ENCODE measurements around the gene MAJIN.

Gene MAJIN

DNA sequence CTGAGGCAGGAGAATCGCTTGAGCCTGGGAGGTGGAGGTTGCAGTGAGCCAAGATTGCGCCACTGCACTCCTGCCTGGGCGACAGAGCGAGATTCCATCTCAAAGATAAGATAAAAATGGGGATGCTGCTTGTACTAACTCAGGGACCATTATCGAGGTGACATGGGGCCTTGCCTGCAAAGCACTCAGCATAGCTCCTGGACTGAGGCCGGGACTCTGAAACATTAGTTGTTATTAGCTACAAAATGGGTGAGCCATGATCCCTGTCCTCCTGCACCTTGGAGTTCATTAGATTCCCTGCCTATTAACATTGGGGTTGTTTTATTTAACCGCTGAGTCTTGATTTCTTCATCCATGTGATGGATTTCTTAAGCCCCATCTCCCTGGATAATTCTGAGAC, 42.3 kb downstream of the MAJIN start:
- Histone ChIP-seq H4K8ac (ENCODE audit: low read depth, low read length) (no peak overlapping the region), H3K4ac (ENCODE audit: low read length) (no peak overlapping the region), H2BK12ac (ENCODE audit: low read length) (no peak overlapping the region), H4K91ac (ENCODE audit: low read depth, low read length, poor library complexity) (no peak overlapping the region), H3K4me2 (ENCODE audit: insufficient read depth, low read length, poor library complexity, severe bottlenecking) (no peak overlapping the region), H3K4me3 (ENCODE audit: low read length in 2 of 2) (no peak overlapping the region), H3K9me3 (replicated peaks in 1 of 2; ENCODE audit: control insufficient read depth in 2 of 2, insufficient read depth in 1 of 2, low read depth in 1 of 2, low read length in 2 of 2) (no peaks in the 10 kb centered on the region), H2BK15ac (ENCODE audit: low read length) (no peak overlapping the region), H3K23ac (ENCODE audit: low read depth, low read length, poor library complexity) (no peak overlapping the region), H2AFZ (ENCODE audit: low read length) (no peak overlapping the region), H2AK5ac (ENCODE audit: low read depth, low read length) (no peak overlapping the region), H3K27ac (replicated peaks; ENCODE audit: low read length) (no peak overlapping the region), H3K18ac (ENCODE audit: low read length) (no peak overlapping the region), H3K14ac (ENCODE audit: low read length) (no peak overlapping the region), H3K9ac (ENCODE audit: low read depth, low read length, poor library complexity) (no peak overlapping the region), H3K4me1 (ENCODE audit: control insufficient read depth in 2 of 2, insufficient read depth in 1 of 2, low read depth in 1 of 2, low read length in 2 of 2) (peaks cover 4 to 6% of the 10 kb centered on the region in 2 donors), H3K27me3 (ENCODE audit: control insufficient read depth in 3 of 3, insufficient read depth in 3 of 3, low read depth in 1 of 3, low read length in 3 of 3) (peaks cover 0 to 2% (median 0%) of the 10 kb centered on the region in 3 experiments), H3K36me3 (replicated peaks in 1 of 2; ENCODE audit: control insufficient read depth in 2 of 2, insufficient read depth in 2 of 2, low read length in 2 of 2) (peaks cover 0 to 6% of the 10 kb centered on the region in 2 donors), H2BK5ac (ENCODE audit: low read length) (no peak overlapping the region), H3K79me1 (ENCODE audit: low read depth, low read length) (no peaks in the 10 kb centered on the region), H2BK120ac (ENCODE audit: low read depth, low read length) (no peak overlapping the region)
- no CpG with 5 or more reads among the region's 7 CpGs for WGBS, 2 donors (ENCODE audit: extremely low coverage in 2 of 2, insufficient read length in 2 of 2, insufficient replicate concordance in 1 of 2)
- DNase-seq (ENCODE audit: low spot score): no peak

DNA sequence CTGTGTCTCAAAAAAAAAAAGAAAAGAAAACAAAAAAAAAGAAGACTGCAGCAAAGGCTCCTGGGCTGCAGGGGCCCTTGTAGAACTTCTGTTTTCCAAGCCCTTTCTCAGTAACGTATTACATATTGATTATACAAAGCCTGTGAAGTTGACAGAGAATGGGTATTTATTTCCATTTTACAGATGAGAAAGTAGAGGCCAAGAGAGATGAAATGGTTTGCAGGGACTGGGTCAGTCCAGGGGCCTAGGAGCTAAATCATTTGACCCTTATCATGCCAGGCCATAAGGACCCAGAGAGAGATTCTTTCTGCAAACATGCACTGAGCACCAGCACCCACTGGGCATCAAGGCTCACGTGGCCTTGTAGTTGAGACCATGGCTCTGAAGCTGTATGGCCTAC, 43.0 kb downstream of the MAJIN start:
- Histone ChIP-seq H2BK5ac (ENCODE audit: low read length) (no peak overlapping the region), H3K9me3 (replicated peaks in 1 of 2; ENCODE audit: control insufficient read depth in 2 of 2, insufficient read depth in 1 of 2, low read depth in 1 of 2, low read length in 2 of 2) (no peaks in the 10 kb centered on the region), H4K91ac (ENCODE audit: low read depth, low read length, poor library complexity) (no peak overlapping the region), H4K8ac (ENCODE audit: low read depth, low read length) (no peak overlapping the region), H3K79me1 (ENCODE audit: low read depth, low read length) (no peaks in the 10 kb centered on the region), H3K4me3 (ENCODE audit: low read length in 2 of 2) (no peak overlapping the region), H2AK5ac (ENCODE audit: low read depth, low read length) (no peak overlapping the region), H3K27ac (replicated peaks; ENCODE audit: low read length) (no peak overlapping the region), H2BK120ac (ENCODE audit: low read depth, low read length) (no peak overlapping the region), H3K27me3 (ENCODE audit: control insufficient read depth in 3 of 3, insufficient read depth in 3 of 3, low read depth in 1 of 3, low read length in 3 of 3) (peaks cover 0 to 2% (median 0%) of the 10 kb centered on the region in 3 experiments), H3K4me2 (ENCODE audit: insufficient read depth, low read length, poor library complexity, severe bottlenecking) (no peak overlapping the region), H3K18ac (ENCODE audit: low read length) (no peak overlapping the region), H2AFZ (ENCODE audit: low read length) (no peak overlapping the region), H3K14ac (ENCODE audit: low read length) (no peak overlapping the region), H3K23ac (ENCODE audit: low read depth, low read length, poor library complexity) (no peak overlapping the region), H3K36me3 (replicated peaks in 1 of 2; ENCODE audit: control insufficient read depth in 2 of 2, insufficient read depth in 2 of 2, low read length in 2 of 2) (peaks cover 0 to 6% of the 10 kb centered on the region in 2 donors), H2BK15ac (ENCODE audit: low read length) (no peak overlapping the region), H2BK12ac (ENCODE audit: low read length) (no peak overlapping the region), H3K4ac (ENCODE audit: low read length) (no peak overlapping the region), H3K4me1 (ENCODE audit: control insufficient read depth in 2 of 2, insufficient read depth in 1 of 2, low read depth in 1 of 2, low read length in 2 of 2) (peaks cover 4 to 6% of the 10 kb centered on the region in 2 donors), H3K9ac (ENCODE audit: low read depth, low read length, poor library complexity) (no peak overlapping the region)
- DNase-seq (ENCODE audit: low spot score): no peak
- WGBS, 2 donors (ENCODE audit: extremely low coverage in 2 of 2, insufficient read length in 2 of 2, insufficient replicate concordance in 1 of 2): no CpG with 5 or more reads among the region's 2 CpGs

DNA sequence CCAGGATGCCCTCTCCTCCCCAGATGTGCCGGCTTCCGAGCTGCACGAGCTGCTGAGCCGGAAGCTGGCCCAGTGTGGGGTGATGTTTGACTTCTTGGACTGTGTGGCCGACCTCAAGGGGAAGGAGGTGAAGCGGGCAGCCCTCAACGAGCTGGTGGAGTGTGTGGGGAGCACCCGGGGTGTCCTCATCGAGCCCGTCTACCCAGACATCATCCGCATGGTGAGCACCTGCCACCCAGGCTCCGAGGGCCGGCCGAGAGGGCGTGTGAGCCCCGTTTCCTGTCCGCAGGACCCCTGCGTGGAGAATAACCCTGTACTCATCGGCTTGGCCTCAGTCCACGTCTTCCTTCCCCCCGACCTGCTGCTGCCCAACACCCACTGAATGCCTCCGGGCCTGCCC, 45.2 kb downstream of the MAJIN start:
- peaks cover 0 to 6% of the 10 kb centered on the region in 2 donors for H3K36me3 ChIP-seq (replicated peaks in 1 of 2; ENCODE audit: control insufficient read depth in 2 of 2, insufficient read depth in 2 of 2, low read length in 2 of 2)
- DNase-seq (ENCODE audit: low spot score): no peak
- no peaks in the 10 kb centered on the region for H3K79me1 ChIP-seq (ENCODE audit: low read depth, low read length)
- peak overlapping the region; percentile 78 for H2BK12ac ChIP-seq (ENCODE audit: low read length)
- H3K4ac ChIP-seq (ENCODE audit: low read length): no peak overlapping the region
- H3K27me3 ChIP-seq (ENCODE audit: control insufficient read depth in 3 of 3, insufficient read depth in 3 of 3, low read depth in 1 of 3, low read length in 3 of 3): peaks cover 0 to 2% (median 0%) of the 10 kb centered on the region in 3 experiments
- H3K23ac ChIP-seq (ENCODE audit: low read depth, low read length, poor library complexity): peak overlapping the region; percentile 59
- H3K27ac ChIP-seq (replicated peaks; ENCODE audit: low read length): no peak overlapping the region
- H2BK15ac ChIP-seq (ENCODE audit: low read length): no peak overlapping the region
- no peak overlapping the region for H2BK120ac ChIP-seq (ENCODE audit: low read depth, low read length)
- WGBS, 2 donors (ENCODE audit: extremely low coverage in 2 of 2, insufficient read length in 2 of 2, insufficient replicate concordance in 1 of 2): no CpG with 5 or more reads among the region's 22 CpGs
- no peak overlapping the region for H2AFZ ChIP-seq (ENCODE audit: low read length)
- H3K9ac ChIP-seq (ENCODE audit: low read depth, low read length, poor library complexity): no peak overlapping the region
- H3K4me3 ChIP-seq (ENCODE audit: low read length in 2 of 2): no peak overlapping the region
- H2BK5ac ChIP-seq (ENCODE audit: low read length): no peak overlapping the region
- H4K8ac ChIP-seq (ENCODE audit: low read depth, low read length): no peak overlapping the region
- H3K9me3 ChIP-seq (replicated peaks in 1 of 2; ENCODE audit: control insufficient read depth in 2 of 2, insufficient read depth in 1 of 2, low read depth in 1 of 2, low read length in 2 of 2): no peaks in the 10 kb centered on the region
- no peak overlapping the region for H3K18ac ChIP-seq (ENCODE audit: low read length)
- no peak overlapping the region for H2AK5ac ChIP-seq (ENCODE audit: low read depth, low read length)
- no peak overlapping the region for H3K14ac ChIP-seq (ENCODE audit: low read length)
- no peak overlapping the region for H4K91ac ChIP-seq (ENCODE audit: low read depth, low read length, poor library complexity)
- H3K4me2 ChIP-seq (ENCODE audit: insufficient read depth, low read length, poor library complexity, severe bottlenecking): no peak overlapping the region
- peaks cover 4 to 9% of the 10 kb centered on the region in 2 donors for H3K4me1 ChIP-seq (ENCODE audit: control insufficient read depth in 2 of 2, insufficient read depth in 1 of 2, low read depth in 1 of 2, low read length in 2 of 2)

DNA sequence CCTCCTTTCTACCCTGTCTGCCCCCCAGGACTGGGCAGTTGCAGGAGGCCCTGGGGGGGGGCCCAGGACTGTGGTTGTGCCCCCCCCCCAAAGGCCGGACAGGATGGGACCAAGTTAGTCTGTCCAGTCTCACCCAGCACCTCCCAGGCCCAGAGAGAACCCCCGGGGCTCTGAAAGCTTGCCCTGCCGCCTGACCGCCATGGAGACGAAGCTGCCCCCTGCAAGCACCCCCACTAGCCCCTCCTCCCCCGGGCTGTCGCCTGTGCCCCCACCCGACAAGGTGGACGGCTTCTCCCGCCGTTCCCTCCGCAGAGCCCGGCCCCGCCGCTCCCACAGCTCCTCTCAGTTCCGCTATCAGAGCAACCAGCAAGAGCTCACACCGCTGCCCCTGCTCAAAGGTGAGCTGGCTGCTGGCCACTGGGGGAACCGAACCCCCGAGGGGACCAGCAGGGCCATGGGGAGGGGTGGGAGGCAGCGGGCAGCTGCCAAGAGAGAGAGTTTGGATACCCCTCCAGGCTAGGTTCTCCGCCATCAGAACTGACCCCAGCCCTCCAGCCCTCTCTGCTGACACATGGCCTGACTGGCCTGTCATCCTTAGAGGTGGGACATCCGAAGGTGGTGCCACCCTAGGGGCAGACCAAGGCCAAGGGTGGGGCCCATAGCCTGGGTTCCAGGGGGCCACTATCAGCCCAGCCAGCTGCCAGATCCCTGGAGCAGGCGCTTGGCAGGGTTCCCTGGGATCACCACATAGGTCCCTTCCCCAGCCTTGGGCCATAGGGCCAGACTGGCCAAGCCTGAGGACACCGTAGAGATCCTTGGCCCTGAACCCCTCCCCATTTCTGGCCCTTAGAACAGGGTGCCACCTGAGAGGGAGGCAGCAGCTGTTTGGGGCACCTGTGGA, 46.1 kb downstream of the MAJIN start:
- peaks cover 0 to 2% (median 0%) of the 10 kb centered on the region in 3 experiments for H3K27me3 ChIP-seq (ENCODE audit: control insufficient read depth in 3 of 3, insufficient read depth in 3 of 3, low read depth in 1 of 3, low read length in 3 of 3)
- peak overlapping the region; percentile 85 for H2BK15ac ChIP-seq (ENCODE audit: low read length)
- H3K4me3 ChIP-seq (ENCODE audit: low read length in 2 of 2): peak overlapping the region in 1 of 2 donors; percentile 55
- peak overlapping the region; percentile 99 for H3K4me2 ChIP-seq (ENCODE audit: insufficient read depth, low read length, poor library complexity, severe bottlenecking)
- H2BK5ac ChIP-seq (ENCODE audit: low read length): peak overlapping the region; percentile 48
- WGBS, 2 donors (ENCODE audit: extremely low coverage in 2 of 2, insufficient read length in 2 of 2, insufficient replicate concordance in 1 of 2): no CpG with 5 or more reads among the region's 24 CpGs
- H2AK5ac ChIP-seq (ENCODE audit: low read depth, low read length): peak overlapping the region; percentile 81
- peak overlapping the region; percentile 73 for H3K23ac ChIP-seq (ENCODE audit: low read depth, low read length, poor library complexity)
- H2BK120ac ChIP-seq (ENCODE audit: low read depth, low read length): no peak overlapping the region
- H4K91ac ChIP-seq (ENCODE audit: low read depth, low read length, poor library complexity): no peak overlapping the region
- no peaks in the 10 kb centered on the region for H3K79me1 ChIP-seq (ENCODE audit: low read depth, low read length)
- no peak overlapping the region for H3K4ac ChIP-seq (ENCODE audit: low read length)
- H2BK12ac ChIP-seq (ENCODE audit: low read length): no peak overlapping the region
- no peak overlapping the region for H3K9ac ChIP-seq (ENCODE audit: low read depth, low read length, poor library complexity)
- H3K18ac ChIP-seq (ENCODE audit: low read length): peak overlapping the region; percentile 71
- no peak overlapping the region for H3K27ac ChIP-seq (replicated peaks; ENCODE audit: low read length)
- H3K36me3 ChIP-seq (replicated peaks in 1 of 2; ENCODE audit: control insufficient read depth in 2 of 2, insufficient read depth in 2 of 2, low read length in 2 of 2): peaks cover 0 to 6% of the 10 kb centered on the region in 2 donors
- H3K4me1 ChIP-seq (ENCODE audit: control insufficient read depth in 2 of 2, insufficient read depth in 1 of 2, low read depth in 1 of 2, low read length in 2 of 2): peaks cover 4 to 9% of the 10 kb centered on the region in 2 donors
- H4K8ac ChIP-seq (ENCODE audit: low read depth, low read length): no peak overlapping the region
- no peak overlapping the region for H3K14ac ChIP-seq (ENCODE audit: low read length)
- no peak overlapping the region for H2AFZ ChIP-seq (ENCODE audit: low read length)
- DNase-seq (ENCODE audit: low spot score): no peak
- H3K9me3 ChIP-seq (replicated peaks in 1 of 2; ENCODE audit: control insufficient read depth in 2 of 2, insufficient read depth in 1 of 2, low read depth in 1 of 2, low read length in 2 of 2): no peaks in the 10 kb centered on the region
